H1 (cell line): Measurements from ENCODE around the gene MACROD1. TPM values are rescaled to one million over a fixed set of nuclear protein-coding genes. Genes with fewer than 3 reads are reported as not detected.

Experiments used
- CTCF ChIA-PET: fragments of 300-600 bp; sonication (Branson Sonifier 250); formaldehyde crosslinking; loops from one replicate; lab custom pipeline; 2021; ENCODE audit not compliant: partially characterized antibody; lab: Charles Lee
- POLR2A ChIA-PET: fragments of 300-600 bp; sonication (Branson Sonifier 250); formaldehyde crosslinking; loops from one replicate; lab custom pipeline; 2021; ENCODE audit warnings: inconsistent platforms; ENCODE audit not compliant: partially characterized antibody; lab: Charles Lee
- DNase-seq, 2 experiments: peaks; one replicate each; pipeline versions ENCODE4 v3.0.0 to v3.0.0-alpha.2; 2010 to 2022; ENCODE audit warnings: low spot score in 2 of 2, low read depth in 1 of 2, mixed read lengths in 1 of 2
- FAIRE-seq: peaks from 2 replicates; lab custom pipeline; 2011; peaks lifted over from hg19 to GRCh38; lab: Jason Lieb, UNC
- H2AFZ ChIP-seq: 2 replicates; pipeline ENCODE4 v1.8.1; 2012; ENCODE audit warnings: low read length, inconsistent platforms
- H2AK5ac ChIP-seq: 2 replicates; pipeline ENCODE4 v1.6.1; 2013; ENCODE audit warnings: low read depth, low read length
- H2BK120ac ChIP-seq: replicated peaks from 2 replicates; pipeline ENCODE3; 2013; ENCODE audit warnings: low read depth, low read length, inconsistent platforms
- H2BK12ac ChIP-seq: 2 replicates; pipeline ENCODE4 v1.6.1; 2013; ENCODE audit warnings: low read depth, low read length
- H2BK15ac ChIP-seq: 2 replicates; pipeline ENCODE4 v1.6.1; 2013; ENCODE audit warnings: low read length
- H2BK20ac ChIP-seq: 2 replicates; pipeline ENCODE4 v1.6.1; 2013; ENCODE audit warnings: low read length
- H2BK5ac ChIP-seq: 2 replicates; pipeline ENCODE4 v1.6.1; 2013; ENCODE audit warnings: low read depth, low read length
- H3K14ac ChIP-seq: 2 replicates; pipeline ENCODE4 v1.6.1; 2013; ENCODE audit warnings: inconsistent platforms; ENCODE audit not compliant: insufficient read length
- H3K18ac ChIP-seq: 2 replicates; pipeline ENCODE4 v1.6.1; 2013; ENCODE audit warnings: low read length; ENCODE audit errors: extremely low read depth
- H3K23ac ChIP-seq: 2 replicates; pipeline ENCODE4 v1.6.1; 2013; ENCODE audit warnings: inconsistent platforms; ENCODE audit not compliant: insufficient read length
- H3K23me2 ChIP-seq: 2 replicates; pipeline ENCODE4 v1.6.1; 2013; ENCODE audit warnings: low read depth, low read length
- H3K27ac ChIP-seq: 2 replicates; pipeline ENCODE4 v1.6.1; 2011; ENCODE audit warnings: low read depth, low read length, inconsistent platforms
- H3K27me3 ChIP-seq, 4 experiments: replicated peaks in 1 of 4; 1 replicate in 1 of 4; 2 replicates in 3 of 4; pipeline versions ENCODE4 v1.6.1 to v1.8.1; 2011 to 2013; ENCODE audit warnings: low read length in 3 of 4, mild to moderate bottlenecking in 3 of 4, inconsistent platforms in 2 of 4, mixed read lengths in 2 of 4, moderate library complexity in 1 of 4; ENCODE audit not compliant: control insufficient read depth in 3 of 4, insufficient read depth in 3 of 4; ENCODE audit errors: extremely low read depth in 1 of 4
- H3K36me3 ChIP-seq, 4 experiments: 2 replicates each; pipeline versions ENCODE4 v1.6.1 to v1.8.1; 2011 to 2013; ENCODE audit warnings: mild to moderate bottlenecking in 4 of 4, low read length in 3 of 4, moderate library complexity in 2 of 4, control low read depth in 1 of 4, inconsistent platforms in 1 of 4; ENCODE audit not compliant: insufficient read depth in 4 of 4, control insufficient read depth in 2 of 4
- H3K4ac ChIP-seq: replicated peaks from 2 replicates; pipeline ENCODE3; 2013; ENCODE audit warnings: low read length, low read depth, mixed read lengths, inconsistent platforms; ENCODE audit not compliant: insufficient read length
- H3K4me1 ChIP-seq, 4 experiments: replicated peaks in 1 of 4; 1 replicate in 1 of 4; 2 replicates in 3 of 4; pipeline versions ENCODE4 v1.6.1 to v1.8.1; 2011 to 2013; ENCODE audit warnings: low read length in 3 of 4, inconsistent platforms in 2 of 4, mixed read lengths in 1 of 4; ENCODE audit not compliant: insufficient read depth in 4 of 4, control insufficient read depth in 3 of 4
- H3K4me2 ChIP-seq, 2 experiments: 2 replicates each; pipeline versions ENCODE4 v1.6.1 to v1.8.1; 2011 to 2013; ENCODE audit warnings: low read depth in 2 of 2, low read length in 2 of 2, control low read depth in 1 of 2, inconsistent platforms in 1 of 2, mild to moderate bottlenecking in 1 of 2; ENCODE audit not compliant: insufficient read depth in 1 of 2
- H3K4me3 ChIP-seq, 4 experiments: fragments of 200-600, 300-600 bp in 1 of 4; sonication (generic), shearing (Covaris generic), sonication (Bioruptor Twin) in 1 of 4; 2 replicates each; pipeline versions ENCODE4 v1.5.1 to v1.8.1; 2011 to 2016; ENCODE audit warnings: low read length in 4 of 4, low read depth in 3 of 4, control low read depth in 2 of 4, inconsistent platforms in 2 of 4, mild to moderate bottlenecking in 2 of 4, mixed read lengths in 1 of 4, moderate library complexity in 1 of 4; ENCODE audit not compliant: insufficient read depth in 2 of 4; ENCODE audit errors: extremely low read depth in 1 of 4
- H3K56ac ChIP-seq: replicated peaks from 2 replicates; pipeline ENCODE3; 2013; ENCODE audit warnings: low read depth, mild to moderate bottlenecking, mixed read lengths, low read length, inconsistent platforms; ENCODE audit not compliant: insufficient read length
- H3K79me1 ChIP-seq: 2 replicates; pipeline ENCODE4 v1.6.1; 2013; ENCODE audit warnings: low read depth, low read length, control low read depth
- H3K79me2 ChIP-seq, 2 experiments: 2 replicates each; pipeline versions ENCODE4 v1.6.1 to v1.8.1; 2012 to 2013; ENCODE audit warnings: low read length in 2 of 2, mild to moderate bottlenecking in 2 of 2, inconsistent platforms in 1 of 2; ENCODE audit not compliant: insufficient read depth in 2 of 2, control insufficient read depth in 1 of 2
- H3K9ac ChIP-seq, 4 experiments: replicated peaks in 1 of 4; 1 replicate in 1 of 4; 2 replicates in 3 of 4; pipeline versions ENCODE4 v1.6.1 to v1.8.1; 2011 to 2013; ENCODE audit warnings: low read depth in 3 of 4, low read length in 3 of 4, control low read depth in 2 of 4, mild to moderate bottlenecking in 2 of 4, moderate library complexity in 2 of 4, inconsistent platforms in 1 of 4; ENCODE audit errors: extremely low read depth in 1 of 4
- H3K9me3 ChIP-seq, 2 experiments: 2 replicates each; pipeline versions ENCODE4 v1.6.1 to v1.8.1; 2012 to 2013; ENCODE audit warnings: mild to moderate bottlenecking in 2 of 2, moderate library complexity in 2 of 2, control low read depth in 1 of 2, inconsistent platforms in 1 of 2, low read depth in 1 of 2, low read length in 1 of 2, mixed read lengths in 1 of 2; ENCODE audit not compliant: insufficient read depth in 2 of 2
- H4K20me1 ChIP-seq, 2 experiments: replicated peaks in 1 of 2; 2 replicates each; pipeline versions ENCODE3 to v1.8.1; 2011 to 2013; ENCODE audit warnings: inconsistent platforms in 2 of 2, low read length in 2 of 2, mild to moderate bottlenecking in 1 of 2; ENCODE audit not compliant: insufficient read depth in 2 of 2, control insufficient read depth in 1 of 2
- H4K5ac ChIP-seq: 2 replicates; pipeline ENCODE4 v1.6.1; 2013; ENCODE audit warnings: low read length, low read depth, mixed read lengths, inconsistent platforms; ENCODE audit not compliant: insufficient read length
- H4K8ac ChIP-seq: 2 replicates; pipeline ENCODE4 v1.8.0; 2013; ENCODE audit warnings: mild to moderate bottlenecking, moderate library complexity, low read length, inconsistent platforms; ENCODE audit not compliant: insufficient read depth; ENCODE audit errors: extremely low read depth
- H4K91ac ChIP-seq: replicated peaks from 2 replicates; pipeline ENCODE3; 2013; ENCODE audit warnings: low read length, mixed read lengths, inconsistent platforms; ENCODE audit not compliant: insufficient read length
- SP1 ChIP-seq: IDR thresholded peaks from 2 replicates; pipeline ENCODE4 v1.6.1; 2011; ENCODE audit warnings: low read depth, low read length
- WGBS, 2 experiments: shearing (Covaris generic) in 1 of 2; methylation state at CpG; one replicate each; pipeline versions ENCODE4 v1.1.6 to v1.1.7; 2013 to 2015; ENCODE audit warnings: low lambda C conversion rate in 2 of 2, mixed read lengths in 2 of 2, inconsistent platforms in 1 of 2, low coverage in 1 of 2, missing lambda C conversion rate in 1 of 2; ENCODE audit not compliant: insufficient replicate concordance in 2 of 2, insufficient coverage in 1 of 2, insufficient read length in 1 of 2; ENCODE audit errors: extremely low coverage in 1 of 2, missing lambda C conversion rate in 1 of 2; 5-methylcytosine and 5-hydroxymethylcytosine counted together
- polyA plus RNA-seq, 7 experiments: library from polyadenylated mRNA; depleted of rRNA in 3 of 7; stranded (reverse) in 5 of 7; unstranded in 2 of 7; fragments of >200 nt in 5 of 7; fragments of 200-250 nt in 2 of 7; gene quantifications; 1 replicate in 5 of 7; 2 replicates in 1 of 7; 4 replicates in 1 of 7; pipeline versions ENCODE4 v1.2.1 to v1.2.3, GENCODE V29; 2011 to 2013; ENCODE audit warnings: missing spikeins in 2 of 7, mixed read lengths in 2 of 7
- total RNA-seq: library from RNA; stranded (reverse); fragmentation: NEBNext Ultra II Directional; extraction: Animal tissue kit (Norgen Biotek cat#: 25700); gene quantifications from 2 replicates; pipeline ENCODE4 v1.2.1, GENCODE V29; 2021

MACROD1 gene
- total and polyA plus RNA-seq, 2 of the 8 experiments (the other 6 are each of a cell fraction or from before 2014, with no cell fraction given): 19.5 to 34.1 TPM

- Histone ChIP-seq H3K4me2 (no peak overlapping the region), H2AFZ (no peak overlapping the region), H3K14ac (no peak overlapping the region), H2BK120ac (no peak overlapping the region), H3K18ac (no peak overlapping the region), H3K4me1 (peaks cover 0 to 9% (median 1%) of the 10 kb centered on the region in 4 experiments; a peak in 6 of 7 replicates), H3K27me3 (no peaks in the 10 kb centered on the region), H2BK12ac (no peak overlapping the region), H2AK5ac (no peak overlapping the region), H4K91ac (no peak overlapping the region), H4K20me1 (peaks cover 1 to 10% of the 10 kb centered on the region in 2 experiments), H2BK15ac (no peak overlapping the region), H3K27ac (no peak overlapping the region), H4K5ac (no peak overlapping the region), H2BK5ac (no peak overlapping the region), H3K79me2 (peaks cover 0 to 14% of the 10 kb centered on the region in 2 experiments; a peak in 2 of 4 replicates), H3K79me1 (no peaks in the 10 kb centered on the region; the same call in 1 of the 2 replicates), H4K8ac (no peak overlapping the region), H3K23me2 (no peaks in the 10 kb centered on the region), H3K4ac (no peak overlapping the region), H3K9ac (no peak overlapping the region), H2BK20ac (no peak overlapping the region), H3K23ac (no peak overlapping the region), H3K56ac (no peak overlapping the region), H3K9me3 (0 out of 4 replicates have a peak, but pooled peaks cover under 1% of the 10 kb centered on the region in 2 experiments), H3K36me3 (peaks cover 0 to 7% (median under 1%) of the 10 kb centered on the region in 4 experiments; a peak in 2 of 8 replicates), H3K4me3 (no peak overlapping the region)
- WGBS, 2 experiments: 89% methylated on average over 12 of the region's 12 CpGs; no CpG with 5 or more reads in 1 of the 2 experiments
- FAIRE-seq (no peak), DNase-seq (no peak)
- TF ChIP-seq SP1: no peak
- CTCF ChIA-PET: interaction anchor here (0.6 to 1.3 kb wide), 4 partner anchors 9 to 140 kb away, joined by 3 to 4 read pairs (median 3); no protein-coding TSS in a partner anchor
- POLR2A ChIA-PET: interaction anchor here (1.8 to 4.2 kb wide), 3 partner anchors 9 to 14 kb away, joined by 5 to 33 read pairs (median 8); partner anchors contain the start of gene MACROD1
Observed at GRCh38 chr11:64178951-64179639, 13.2 kb upstream of the MACROD1 start.
